ENCODE data around the gene CCDC188.

Gene CCDC188

GRCh38 chr22:20131597-20131858 is 19.3 kb downstream of the CCDC188 start, which contains the start of gene ZDHHC8:
TSS of gene ZDHHC8 (plus strand) at chr22:20131804. CDS start at chr22:20131948, 144 bp downstream.
- Histone ChIP-seq H3K4me3 (ENCODE audit: low read depth, low read length, poor library complexity, severe bottlenecking) (peak within 1 kb of the TSS; percentile 63), H3K79me2 (ENCODE audit: insufficient read depth, low read length) (no peaks in the 10 kb centered on the region), H3K4me1 (ENCODE audit: insufficient read depth, low read length, severe bottlenecking) (peaks cover 25% of the 10 kb centered on the region), H3K27me3 (ENCODE audit: insufficient read depth, low read length) (no peaks in the 10 kb centered on the region), H2AFZ (ENCODE audit: low read length) (no peak within 1 kb of the TSS), H4K20me1 (ENCODE audit: insufficient read depth, low read length) (no peaks in the 10 kb centered on the region), H3K9me2 (ENCODE audit: low read depth, low read length) (no peaks in the 10 kb centered on the region), H3K9ac (ENCODE audit: low read length) (peak within 1 kb of the TSS; percentile 61), H3K4me2 (ENCODE audit: low read length) (peak within 1 kb of the TSS; percentile 79), H3K27ac (ENCODE audit: low read depth, low read length, poor library complexity, severe bottlenecking) (no peak within 1 kb of the TSS), H3F3A (ENCODE audit: insufficient read depth, low read length) (no peaks in the 10 kb centered on the region; the same call in 1 of the 2 replicates), H3K36me3 (ENCODE audit: insufficient read depth, low read length) (peaks cover 20% of the 10 kb centered on the region), H3K9me3 (ENCODE audit: low read length) (no peaks in the 10 kb centered on the region)
- TF ChIP-seq CTCF (IDR thresholded peaks at IDR 0.05; ENCODE audit: low read length), result no peak
- TF ChIP-seq EZH2 (IDR thresholded peaks at IDR 0.05; ENCODE audit: borderline replicate concordance, low read length), result no peak

- Histone ChIP-seq H3K36me3 (ENCODE audit: insufficient read depth, low read length) (peaks cover 26% of the 10 kb centered on the region), H3K27ac (ENCODE audit: low read depth, low read length, poor library complexity, severe bottlenecking) (no peak overlapping the region)
Measured at GRCh38 chr22:20130731-20131596, 19.9 kb downstream of the CCDC188 start.

GRCh38 chr22:20130319-20130718 is 20.5 kb downstream of the CCDC188 start:
- peaks cover 13% of the 10 kb centered on the region for H3K4me1 ChIP-seq (ENCODE audit: insufficient read depth, low read length, severe bottlenecking)
- no peak overlapping the region; the same call in 1 of the 2 replicates for H3K9ac ChIP-seq (ENCODE audit: low read length)
- no peaks in the 10 kb centered on the region for H3K27me3 ChIP-seq (ENCODE audit: insufficient read depth, low read length)
- H3K79me2 ChIP-seq (ENCODE audit: insufficient read depth, low read length), result no peaks in the 10 kb centered on the region
- TF ChIP-seq EZH2 (IDR thresholded peaks at IDR 0.05; ENCODE audit: borderline replicate concordance, low read length) (no peak), CTCF (IDR thresholded peaks at IDR 0.05; ENCODE audit: low read length) (no peak; the same call in 1 of the 2 replicates)
- H3K4me3 ChIP-seq (ENCODE audit: low read depth, low read length, poor library complexity, severe bottlenecking), result no peak overlapping the region
- H3F3A ChIP-seq (ENCODE audit: insufficient read depth, low read length), result no peaks in the 10 kb centered on the region; the same call in 1 of the 2 replicates
- H4K20me1 ChIP-seq (ENCODE audit: insufficient read depth, low read length), result no peaks in the 10 kb centered on the region
- H3K36me3 ChIP-seq (ENCODE audit: insufficient read depth, low read length), result peaks cover 32% of the 10 kb centered on the region
- H3K27ac ChIP-seq (ENCODE audit: low read depth, low read length, poor library complexity, severe bottlenecking), result no peak overlapping the region
- H3K9me2 ChIP-seq (ENCODE audit: low read depth, low read length), result no peaks in the 10 kb centered on the region
- H3K9me3 ChIP-seq (ENCODE audit: low read length), result no peaks in the 10 kb centered on the region
- H2AFZ ChIP-seq (ENCODE audit: low read length), result no peak overlapping the region
- peak overlapping the region; percentile 79 for H3K4me2 ChIP-seq (ENCODE audit: low read length)

More at GRCh38 chr22:20130731-20131596, 19.9 kb downstream of the CCDC188 start:
- Histone ChIP-seq H3F3A (ENCODE audit: insufficient read depth, low read length) (no peaks in the 10 kb centered on the region; the same call in 1 of the 2 replicates), H3K4me3 (ENCODE audit: low read depth, low read length, poor library complexity, severe bottlenecking) (peak overlapping the region; percentile 63), H3K9ac (ENCODE audit: low read length) (peak overlapping the region; percentile 61), H2AFZ (ENCODE audit: low read length) (no peak overlapping the region), H3K4me2 (ENCODE audit: low read length) (peak overlapping the region; percentile 79), H3K9me3 (ENCODE audit: low read length) (no peaks in the 10 kb centered on the region), H4K20me1 (ENCODE audit: insufficient read depth, low read length) (no peaks in the 10 kb centered on the region), H3K9me2 (ENCODE audit: low read depth, low read length) (no peaks in the 10 kb centered on the region), H3K79me2 (ENCODE audit: insufficient read depth, low read length) (no peaks in the 10 kb centered on the region), H3K27me3 (ENCODE audit: insufficient read depth, low read length) (no peaks in the 10 kb centered on the region), H3K4me1 (ENCODE audit: insufficient read depth, low read length, severe bottlenecking) (peaks cover 19% of the 10 kb centered on the region)
- no peak for TF ChIP-seq EZH2 (IDR thresholded peaks at IDR 0.05; ENCODE audit: borderline replicate concordance, low read length)
- no peak for TF ChIP-seq CTCF (IDR thresholded peaks at IDR 0.05; ENCODE audit: low read length)

Measured in OCI-LY1 (cell line).